ENCODE data around the gene GCNA. TPM values are rescaled to one million over a fixed set of nuclear protein-coding genes. Genes with fewer than 3 reads are reported as not detected.
"Not testable (repeated sequence)": the region's sequence is repeated elsewhere in the genome, so short reads cannot be mapped to it uniquely, and the experiment has no call there.

GCNA gene
- total RNA-seq, 1 donor from 2014 or later, result 0.94 TPM

DNA sequence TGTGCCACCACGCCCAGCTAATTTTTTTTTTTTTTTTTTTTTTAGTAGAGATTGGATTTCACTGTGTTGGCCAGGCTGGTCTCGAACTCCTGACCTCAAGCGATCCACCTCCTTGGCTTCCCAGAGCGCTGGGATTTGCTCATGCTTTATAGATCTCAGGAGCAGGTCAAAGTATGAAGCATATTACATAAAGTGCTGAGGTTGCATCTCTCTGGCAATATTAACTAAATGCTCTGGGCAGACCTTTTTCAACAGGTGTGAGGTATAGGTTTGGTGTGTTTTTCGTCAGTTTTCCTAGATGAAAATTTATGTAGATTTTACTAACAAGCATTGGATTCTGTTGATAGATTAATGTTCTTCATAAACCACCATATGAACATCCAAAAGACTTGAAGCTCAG is 19.3 kb upstream of the GCNA start:
- peaks cover 23% of the 10 kb centered on the region for H3K36me3 Mint-ChIP-seq
- no peak for DNase-seq (ENCODE audit: low spot score in 2 of 2, unreplicated experiment in 2 of 2)
- H3K4me3 Mint-ChIP-seq, result no peak overlapping the region
- H3K9me3 Mint-ChIP-seq, result peaks cover 23% of the 10 kb centered on the region
- no peaks in the 10 kb centered on the region for H3K4me1 Mint-ChIP-seq
- H3K27me3 Mint-ChIP-seq (ENCODE audit: low read depth), result no peaks in the 10 kb centered on the region
- no peak overlapping the region for H3K27ac Mint-ChIP-seq
- TF ChIP-seq CTCF (IDR thresholded peaks at IDR 0.05; ENCODE audit: unreplicated experiment), result no peak

DNA sequence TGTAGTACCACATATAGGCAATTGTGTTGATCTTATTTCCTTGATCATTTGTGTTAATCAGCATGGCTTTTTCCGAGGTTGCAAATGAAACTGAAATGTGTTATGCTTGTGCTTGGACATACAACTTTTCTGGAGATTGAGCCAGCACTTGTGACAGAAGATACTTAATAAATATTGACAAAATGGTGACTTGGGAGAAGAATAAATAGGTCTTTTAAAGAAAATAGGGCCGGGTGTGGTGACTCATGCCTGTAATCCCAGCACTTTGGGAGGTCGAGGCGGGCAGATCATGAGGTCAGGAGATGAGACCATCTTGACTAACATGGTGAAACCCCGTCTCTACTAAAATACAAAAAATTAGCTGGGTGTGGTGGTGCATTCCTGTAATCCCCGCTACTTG is 18.5 kb upstream of the GCNA start:
- not testable (repeated sequence) for H3K27me3 Mint-ChIP-seq (ENCODE audit: low read depth); DNase-seq (ENCODE audit: low spot score in 2 of 2, unreplicated experiment in 2 of 2); H3K4me1 Mint-ChIP-seq; H3K4me3 Mint-ChIP-seq; H3K27ac Mint-ChIP-seq
- peaks cover 28% of the 10 kb centered on the region for H3K36me3 Mint-ChIP-seq
- H3K9me3 Mint-ChIP-seq, result peaks cover 28% of the 10 kb centered on the region

DNA sequence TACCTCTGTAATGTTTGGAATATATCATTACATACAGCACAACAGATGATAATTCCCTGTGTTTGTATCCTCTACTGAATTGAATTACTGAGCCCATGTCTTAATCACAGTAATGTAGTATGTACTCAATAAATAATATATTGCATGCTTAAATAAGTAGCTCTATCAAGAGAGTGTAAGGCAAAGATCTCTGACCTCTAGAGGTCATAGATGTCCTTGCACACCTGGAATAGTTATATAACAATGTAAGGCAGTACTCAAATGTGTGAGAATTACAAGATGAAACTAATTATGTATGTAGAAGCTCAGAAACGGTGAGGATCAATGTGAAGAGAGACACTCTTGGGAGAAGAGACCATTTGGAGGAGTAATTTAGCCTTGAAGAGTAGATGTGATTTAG is 14.3 kb upstream of the GCNA start:
- Mint-ChIP-seq H3K27ac (no peak overlapping the region), H3K4me3 (no peak overlapping the region), H3K36me3 (peaks cover 40% of the 10 kb centered on the region), H3K4me1 (no peaks in the 10 kb centered on the region), H3K9me3 (peaks cover 25% of the 10 kb centered on the region), H3K27me3 (ENCODE audit: low read depth) (no peaks in the 10 kb centered on the region)
- no peak for DNase-seq (ENCODE audit: low spot score in 2 of 2, unreplicated experiment in 2 of 2)
- TF ChIP-seq CTCF (IDR thresholded peaks at IDR 0.05; ENCODE audit: unreplicated experiment), result no peak

- H3K9me3 Mint-ChIP-seq, result peaks cover 25% of the 10 kb centered on the region
- H3K27me3 Mint-ChIP-seq (ENCODE audit: low read depth), result no peaks in the 10 kb centered on the region
- no peaks in the 10 kb centered on the region for H3K4me1 Mint-ChIP-seq
- peaks cover 39% of the 10 kb centered on the region for H3K36me3 Mint-ChIP-seq
- H3K27ac Mint-ChIP-seq, result no peak overlapping the region
- DNase-seq (ENCODE audit: low spot score in 2 of 2, unreplicated experiment in 2 of 2), result no peak
- no peak overlapping the region for H3K4me3 Mint-ChIP-seq
- TF ChIP-seq CTCF (IDR thresholded peaks at IDR 0.05; ENCODE audit: unreplicated experiment), result no peak
These were observed 12.7 kb upstream of the GCNA start for GRCh38 chrX:71565474-71566041.

DNA sequence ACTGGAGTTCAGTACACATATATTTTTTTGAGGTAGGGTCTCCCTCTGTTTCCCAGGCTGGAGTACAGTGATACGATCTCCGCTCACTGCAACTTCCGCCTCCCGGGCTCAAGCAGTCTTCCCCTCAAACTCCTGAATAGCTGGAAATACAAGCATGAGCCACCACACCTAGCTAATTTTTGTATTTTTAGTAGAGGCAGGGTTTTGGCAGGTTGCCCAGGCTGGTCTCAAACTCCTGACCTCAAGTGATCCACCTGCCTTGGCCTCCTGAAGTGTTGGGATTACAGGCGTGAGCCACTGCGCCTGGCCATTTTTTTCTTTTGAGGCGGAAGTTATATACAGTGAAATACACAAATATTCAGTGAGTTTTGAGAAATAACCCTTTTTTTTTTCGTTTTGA is 6.8 kb upstream of the GCNA start:
- H3K9me3 Mint-ChIP-seq, result peaks cover 11% of the 10 kb centered on the region
- peaks cover 27% of the 10 kb centered on the region for H3K36me3 Mint-ChIP-seq

DNA sequence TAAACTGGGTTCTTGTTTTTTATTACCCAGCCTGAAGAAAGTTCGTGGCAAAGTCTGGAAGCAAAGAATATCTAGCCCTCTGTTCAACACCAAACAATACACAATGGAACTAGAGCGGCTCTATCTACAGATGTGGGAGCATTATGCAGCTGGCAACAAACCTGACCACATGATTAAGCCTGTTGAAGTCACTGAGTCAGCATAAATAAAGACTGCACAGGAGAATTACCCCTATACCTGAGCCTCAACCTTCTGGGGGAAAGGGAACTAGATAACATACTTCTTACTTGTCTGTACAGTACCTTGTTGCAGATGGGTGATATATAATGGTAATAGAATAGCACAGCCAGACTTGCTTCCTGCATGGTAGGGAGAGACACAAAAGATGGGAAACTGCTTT is 4.6 kb upstream of the GCNA start:
- no peak for TF ChIP-seq CTCF (IDR thresholded peaks at IDR 0.05; ENCODE audit: unreplicated experiment)
- H3K27me3 Mint-ChIP-seq (ENCODE audit: low read depth), result no peaks in the 10 kb centered on the region
- H3K4me3 Mint-ChIP-seq, result no peak overlapping the region
- DNase-seq (ENCODE audit: low spot score in 2 of 2, unreplicated experiment in 2 of 2), result no peak
- H3K27ac Mint-ChIP-seq, result no peak overlapping the region
- H3K9me3 Mint-ChIP-seq, result peaks cover 12% of the 10 kb centered on the region
- peaks cover 22% of the 10 kb centered on the region for H3K36me3 Mint-ChIP-seq
- H3K4me1 Mint-ChIP-seq, result no peaks in the 10 kb centered on the region

More for the DNA sequence above, 6.8 kb upstream of the GCNA start:
- H3K4me1 Mint-ChIP-seq; H3K27ac Mint-ChIP-seq; H3K27me3 Mint-ChIP-seq (ENCODE audit: low read depth); H3K4me3 Mint-ChIP-seq; DNase-seq (ENCODE audit: low spot score in 2 of 2, unreplicated experiment in 2 of 2): not testable (repeated sequence)

DNA sequence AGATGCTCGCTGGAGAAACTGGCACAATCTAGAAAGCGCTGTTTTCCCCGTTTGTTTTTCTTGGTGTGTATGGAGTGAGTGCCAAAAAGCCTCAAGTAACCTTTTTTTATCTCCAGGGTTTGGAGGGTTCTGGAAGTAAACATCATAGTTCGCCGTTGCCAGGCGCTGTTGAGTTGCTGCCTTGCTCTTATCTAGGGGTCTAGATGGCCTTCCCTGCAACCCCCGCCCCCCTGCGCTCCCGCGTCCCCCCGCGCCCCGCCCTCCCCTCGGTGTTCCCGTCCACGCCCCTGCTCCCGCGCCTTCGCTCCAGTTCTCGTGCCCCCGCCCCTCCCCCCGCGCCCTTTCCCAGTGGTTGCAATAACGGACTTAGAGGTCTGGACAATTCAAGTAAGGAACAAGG is 555 bp upstream of the GCNA start:
- Mint-ChIP-seq H3K4me3 (no peak overlapping the region), H3K4me1 (no peaks in the 10 kb centered on the region), H3K9me3 (peaks cover 14% of the 10 kb centered on the region), H3K27me3 (ENCODE audit: low read depth) (no peaks in the 10 kb centered on the region), H3K36me3 (peaks cover 13% of the 10 kb centered on the region), H3K27ac (no peak overlapping the region)
- DNase-seq (ENCODE audit: low spot score in 2 of 2, unreplicated experiment in 2 of 2), result no peak
- TF ChIP-seq CTCF (IDR thresholded peaks at IDR 0.05; ENCODE audit: unreplicated experiment), result no peak

Data from mesothelial cell of epicardium (in vitro differentiated cells).